SK-N-SH (cell line): ENCODE results near the gene CDH13. TPM values are rescaled to one million over a fixed set of nuclear protein-coding genes. Genes with fewer than 3 reads are reported as not detected.

ENCODE experiments used
- CTCF ChIA-PET: fragments of 300-600, 350-600 bp; formaldehyde crosslinking; extraction: SDS; loops from one replicate; lab custom pipeline; 2021; lab: Yijun Ruan, JAX
- POLR2A ChIA-PET: fragments of 350-600 bp; sonication (Branson Sonifier 250); formaldehyde crosslinking; extraction: SDS; loops from one replicate; lab custom pipeline; 2020; ENCODE audit warnings: antibody characterized with exemption, inconsistent platforms; lab: Yijun Ruan, JAX
- DNase-seq: peaks from one replicate; pipeline ENCODE4 v3.0.0; 2012
- H2AFZ ChIP-seq: fragments of 200-600 bp; sonication (generic); 2 replicates; pipeline ENCODE4 v1.8.1; 2016; ENCODE audit warnings: antibody characterized with exemption, mild to moderate bottlenecking, low read depth
- H3F3A ChIP-seq: fragments of 200-600 bp; sonication (generic); replicated peaks from 2 replicates; pipeline ENCODE3; 2016; ENCODE audit warnings: antibody characterized with exemption, mild to moderate bottlenecking; ENCODE audit not compliant: insufficient read depth
- H3K27ac ChIP-seq, 2 experiments: fragments of 200-500 bp in 1 of 2; fragments of 200-600 bp in 1 of 2; sonication (Bioruptor generic) in 1 of 2; sonication (generic), shearing (Covaris generic) in 1 of 2; 2 replicates each; pipeline versions ENCODE4 v1.5.1 to v1.6.1; 2014 to 2016; ENCODE audit warnings: low read depth in 2 of 2, inconsistent platforms in 1 of 2, low read length in 1 of 2, mild to moderate bottlenecking in 1 of 2, mixed read lengths in 1 of 2
- H3K27me3 ChIP-seq: fragments of 200-600 bp; sonication (generic), shearing (Covaris generic); 2 replicates; pipeline ENCODE4 v1.6.1; 2016; ENCODE audit warnings: mixed run types; ENCODE audit not compliant: insufficient read depth
- H3K36me3 ChIP-seq, 2 experiments: fragments of 200-500 bp in 1 of 2; fragments of 200-600 bp in 1 of 2; sonication (Bioruptor generic) in 1 of 2; sonication (generic) in 1 of 2; replicated peaks in 1 of 2; 2 replicates each; pipeline versions ENCODE3 to v1.5.1; 2014 to 2016; ENCODE audit warnings: low read length in 1 of 2, mild to moderate bottlenecking in 1 of 2; ENCODE audit not compliant: insufficient read depth in 2 of 2, control insufficient read depth in 1 of 2
- H3K4me1 ChIP-seq, 2 experiments: fragments of 200-500 bp in 1 of 2; fragments of 200-600 bp in 1 of 2; sonication (Bioruptor generic) in 1 of 2; sonication (generic), shearing (Covaris generic) in 1 of 2; 2 replicates each; pipeline versions ENCODE4 v1.5.1 to v1.6.1; 2014 to 2016; ENCODE audit warnings: low read depth in 1 of 2, low read length in 1 of 2, mixed run types in 1 of 2; ENCODE audit not compliant: insufficient read depth in 2 of 2, control insufficient read depth in 1 of 2
- H3K4me2 ChIP-seq: fragments of 200-600 bp; sonication (generic), shearing (Covaris generic); 2 replicates; pipeline ENCODE4 v1.6.1; 2017; ENCODE audit warnings: mixed run types
- H3K4me3 ChIP-seq, 2 experiments: fragments of 200-500 bp in 1 of 2; fragments of 200-600 bp in 1 of 2; sonication (Bioruptor generic) in 1 of 2; sonication (generic), shearing (Covaris generic) in 1 of 2; 2 replicates each; pipeline versions ENCODE4 v1.5.1 to v1.8.1; 2014 to 2016; ENCODE audit warnings: low read depth in 2 of 2, inconsistent platforms in 1 of 2, low read length in 1 of 2, mild to moderate bottlenecking in 1 of 2, mixed read lengths in 1 of 2, moderate library complexity in 1 of 2
- H3K79me2 ChIP-seq: fragments of 200-600 bp; sonication (generic); 2 replicates; pipeline ENCODE4 v1.8.1; 2017; ENCODE audit warnings: mild to moderate bottlenecking; ENCODE audit not compliant: insufficient read depth
- H3K9ac ChIP-seq: fragments of 200-600 bp; sonication (generic); 2 replicates; pipeline ENCODE4 v1.6.1; 2017; ENCODE audit warnings: mixed run types
- H3K9me2 ChIP-seq: fragments of 200-600 bp; sonication (generic); 2 replicates; pipeline ENCODE4 v1.6.1; 2017; ENCODE audit warnings: mixed run types
- H3K9me3 ChIP-seq: fragments of 200-600 bp; sonication (generic); 2 replicates; pipeline ENCODE4 v1.6.1; 2017; ENCODE audit warnings: mixed run types, mild to moderate bottlenecking, moderate library complexity
- H4K20me1 ChIP-seq: fragments of 200-600 bp; sonication (generic); 2 replicates; pipeline ENCODE4 v1.6.1; 2017; ENCODE audit warnings: mild to moderate bottlenecking, mixed run types; ENCODE audit not compliant: insufficient read depth
- CHD2 ChIP-seq: fragments of 150-350 bp; IDR thresholded peaks from 2 replicates; pipeline ENCODE4 v1.6.1; 2018; ENCODE audit warnings: low read length; ENCODE audit not compliant: partially characterized antibody
- EZH2phosphoT487 ChIP-seq: fragments of 200-600 bp; sonication (generic); IDR thresholded peaks from 2 replicates; pipeline ENCODE4 v1.6.1; 2017; ENCODE audit warnings: low read depth, mixed run types, mild to moderate bottlenecking, antibody characterized with exemption, moderate library complexity, borderline replicate concordance
- FOSL2 ChIP-seq: IDR thresholded peaks from 2 replicates; pipeline ENCODE4 v1.4.0; 2012; ENCODE audit warnings: low read depth, mild to moderate bottlenecking, moderate library complexity, borderline replicate concordance
- FOXJ3 ChIP-seq: sonication (generic); formaldehyde crosslinking; IDR thresholded peaks from 2 replicates; pipeline ENCODE4 v1.5.1; 2020; ENCODE audit warnings: mild to moderate bottlenecking, missing genetic modification reagents
- FOXM1 ChIP-seq: IDR thresholded peaks from 2 replicates; pipeline ENCODE4 v1.4.0; 2012; ENCODE audit warnings: low read depth, mild to moderate bottlenecking
- GABPA ChIP-seq: IDR thresholded peaks from 2 replicates; pipeline ENCODE4 v1.4.0; 2012; ENCODE audit warnings: low read depth, mild to moderate bottlenecking
- GATA2 ChIP-seq: sonication (generic); formaldehyde crosslinking; IDR thresholded peaks from 2 replicates; pipeline ENCODE4 v1.5.0; 2020; ENCODE audit warnings: mild to moderate bottlenecking, missing genetic modification reagents
- JUND ChIP-seq: IDR thresholded peaks from 2 replicates; pipeline ENCODE4 v1.4.0; 2012
- MEF2A ChIP-seq: IDR thresholded peaks from 2 replicates; pipeline ENCODE4 v1.4.0; 2012; ENCODE audit warnings: low read depth, borderline replicate concordance
- MXI1 ChIP-seq: IDR thresholded peaks from 2 replicates; pipeline ENCODE4 v1.6.1; 2012; ENCODE audit warnings: mild to moderate bottlenecking, low read depth, low read length, improper control_type of control experiment
- NFIC ChIP-seq: IDR thresholded peaks from 2 replicates; pipeline ENCODE4 v1.4.0; 2012; ENCODE audit warnings: borderline replicate concordance
- NRF1 ChIP-seq: IDR thresholded peaks from 2 replicates; pipeline ENCODE4 v1.6.1; 2012; ENCODE audit warnings: low read depth, mild to moderate bottlenecking, low read length
- POLR2AphosphoS5 ChIP-seq: IDR thresholded peaks from 2 replicates; pipeline ENCODE4 v1.6.1; 2012; ENCODE audit warnings: low read depth, low read length
- RAD21 ChIP-seq: IDR thresholded peaks from 2 replicates; pipeline ENCODE4 v1.6.1; 2012; ENCODE audit warnings: mild to moderate bottlenecking, low read length
- RCOR1 ChIP-seq: fragments of 150-350 bp; IDR thresholded peaks from 2 replicates; pipeline ENCODE4 v1.6.1; 2017; ENCODE audit warnings: antibody characterized with exemption, low read length
- REST ChIP-seq: IDR thresholded peaks from 2 replicates; pipeline ENCODE4 v1.6.1; 2012; ENCODE audit warnings: mild to moderate bottlenecking, low read depth, low read length, moderate library complexity
- RFX5 ChIP-seq: IDR thresholded peaks from 2 replicates; pipeline ENCODE4 v1.6.1; 2012; ENCODE audit warnings: mild to moderate bottlenecking, improper control_type of control experiment, low read length
- RXRA ChIP-seq: IDR thresholded peaks from 2 replicates; pipeline ENCODE4 v1.4.0; 2012; ENCODE audit warnings: low read depth, mild to moderate bottlenecking, borderline replicate concordance
- TAF1 ChIP-seq: IDR thresholded peaks from 2 replicates; pipeline ENCODE4 v1.6.1; 2012; ENCODE audit warnings: low read depth, mild to moderate bottlenecking, low read length, moderate library complexity, borderline replicate concordance
- TEAD4 ChIP-seq: IDR thresholded peaks from 2 replicates; pipeline ENCODE4 v1.4.0; 2012; ENCODE audit warnings: mild to moderate bottlenecking, borderline replicate concordance; ENCODE audit not compliant: insufficient read depth
- USF1 ChIP-seq: IDR thresholded peaks from 2 replicates; pipeline ENCODE4 v1.4.0; 2012; ENCODE audit warnings: low read depth, borderline replicate concordance
- ZBTB33 ChIP-seq: IDR thresholded peaks from 2 replicates; pipeline ENCODE4 v1.4.0; 2012; ENCODE audit warnings: low read depth, borderline replicate concordance
- WGBS: methylation state at CpG from one replicate; pipeline ENCODE4 v1.1.6; 2017; ENCODE audit warnings: low lambda C conversion rate; 5-methylcytosine and 5-hydroxymethylcytosine counted together
- polyA plus RNA-seq, 3 experiments: library from polyadenylated mRNA; depleted of rRNA; stranded (reverse); fragments of >200 nt; gene quantifications; 2 replicates each; pipeline ENCODE4 v1.2.3, GENCODE V29; 2012

Gene CDH13
- polyA plus RNA-seq, 1 of the 3 experiments (the other 2 are of a cell fraction): 93.0 TPM

GRCh38 chr16:82767808-82768207, 141.0 kb downstream of the CDH13 start:
- H3K27ac ChIP-seq: no peak overlapping the region
- ChIA-PET POLR2A (no interaction called here), CTCF (no interaction called here)
- DNase-seq: no peak
- no peaks in the 10 kb centered on the region for H3K27me3 ChIP-seq
- no peaks in the 10 kb centered on the region for H3F3A ChIP-seq
- no peaks in the 10 kb centered on the region for H3K4me1 ChIP-seq
- H4K20me1 ChIP-seq: no peaks in the 10 kb centered on the region; the same call in 1 of the 2 replicates
- H3K4me2 ChIP-seq: no peak overlapping the region
- H3K9ac ChIP-seq: no peak overlapping the region
- no peaks in the 10 kb centered on the region for H3K36me3 ChIP-seq
- H3K9me2 ChIP-seq: no peaks in the 10 kb centered on the region
- WGBS: 46% methylated on average over 4 of the region's 4 CpGs
- no peak for TF ChIP-seq POLR2AphosphoS5
- TF ChIP-seq TEAD4: no peak
- TF ChIP-seq CHD2: no peak
- TF ChIP-seq FOXM1: no peak
- no peak for TF ChIP-seq RFX5
- TF ChIP-seq NRF1: no peak
- no peak for TF ChIP-seq GATA2 (CRISPR knock-in tag)
- no peak for TF ChIP-seq FOSL2
- TF ChIP-seq USF1: no peak
- TF ChIP-seq RXRA: no peak
- no peak for TF ChIP-seq MXI1
- TF ChIP-seq FOXJ3 (CRISPR knock-in tag): no peak
- TF ChIP-seq RAD21: no peak
- no peak overlapping the region for H2AFZ ChIP-seq
- H3K79me2 ChIP-seq: peaks cover 8% of the 10 kb centered on the region; the same call in 1 of the 2 replicates
- no peaks in the 10 kb centered on the region for H3K9me3 ChIP-seq
- no peak overlapping the region for H3K4me3 ChIP-seq

- Histone ChIP-seq H3K27me3 (no peaks in the 10 kb centered on the region), H4K20me1 (no peaks in the 10 kb centered on the region; the same call in 1 of the 2 replicates), H3K9me2 (no peaks in the 10 kb centered on the region), H2AFZ (no peak overlapping the region), H3K4me1 (no peaks in the 10 kb centered on the region), H3K79me2 (peaks cover 8% of the 10 kb centered on the region), H3K9me3 (no peaks in the 10 kb centered on the region), H3K4me2 (no peak overlapping the region), H3K9ac (no peak overlapping the region), H3K36me3 (no peaks in the 10 kb centered on the region), H3F3A (no peaks in the 10 kb centered on the region), H3K27ac (no peak overlapping the region), H3K4me3 (no peak overlapping the region)
- CTCF ChIA-PET: no interaction called here
- TF ChIP-seq RFX5 (no peak), USF1 (no peak), JUND (no peak), NRF1 (no peak), REST (no peak), CHD2 (no peak), RCOR1 (no peak), FOSL2 (no peak), TAF1 (no peak), NFIC (no peak), GABPA (no peak), MEF2A (no peak), EZH2phosphoT487 (no peak), RXRA (no peak), ZBTB33 (no peak)
- no peak for DNase-seq
- POLR2A ChIA-PET: no interaction called here
- WGBS: 40% methylated on average over 5 of the region's 5 CpGs
Observed at GRCh38 chr16:82769845-82770244, 143.1 kb downstream of the CDH13 start.
